Endothelial cell of umbilical vein (primary cell): Measurements from ENCODE around the gene TBX21. TPM values are rescaled to one million over a fixed set of nuclear protein-coding genes. Genes with fewer than 3 reads are reported as not detected.

ENCODE experiments used
- BruUV-seq: library from RNA; stranded (reverse); fragments of 400-500 nt; replicated peaks from 2 replicates; lab custom pipeline; 2021; lab: Mats Ljungman, UMichigan
- CTCF ChIA-PET: fragments of 300-600, 350-600 bp; sonication (Branson Sonifier 250); formaldehyde crosslinking; loops from one replicate; lab custom pipeline; 2021; ENCODE audit warnings: antibody characterized with exemption, inconsistent platforms; lab: Charles Lee
- POLR2A ChIA-PET: fragments of 300-600, 350-600 bp; sonication (Branson Sonifier 250); formaldehyde crosslinking; loops from one replicate; lab custom pipeline; 2021; ENCODE audit warnings: antibody characterized with exemption, inconsistent platforms; lab: Charles Lee
- DNase-seq: peaks from one replicate; pipeline ENCODE4 v3.0.0-alpha.2; 2011; ENCODE audit warnings: low read depth, low spot score
- FAIRE-seq: peaks from 2 replicates; lab custom pipeline; 2011; peaks lifted over from hg19 to GRCh38; lab: Jason Lieb, UNC
- H2AFZ ChIP-seq: 2 replicates; pipeline ENCODE4 v1.6.0; 2012; ENCODE audit warnings: low read depth, low read length, control low read depth, inconsistent platforms
- H3K27ac ChIP-seq: 2 replicates; pipeline ENCODE4 v1.5.1; 2011; ENCODE audit warnings: low read depth, mild to moderate bottlenecking, control low read depth, low read length, moderate library complexity; ENCODE audit not compliant: insufficient read depth
- H3K27me3 ChIP-seq, 2 experiments: 2 replicates each; pipeline versions ENCODE4 v1.6.0 to v1.6.1; 2011; ENCODE audit warnings: low read length in 2 of 2, mixed read lengths in 1 of 2; ENCODE audit not compliant: control insufficient read depth in 2 of 2, insufficient read depth in 2 of 2
- H3K36me3 ChIP-seq, 2 experiments: 2 replicates in 1 of 2; 3 replicates in 1 of 2; pipeline ENCODE4 v1.5.1; 2011; ENCODE audit warnings: low read length in 2 of 2, mild to moderate bottlenecking in 1 of 2, moderate library complexity in 1 of 2; ENCODE audit not compliant: control insufficient read depth in 2 of 2, insufficient read depth in 2 of 2; ENCODE audit errors: extremely low read depth in 1 of 2
- H3K4me1 ChIP-seq: 3 replicates; pipeline ENCODE4 v1.5.1; 2011; ENCODE audit warnings: mild to moderate bottlenecking, low read length; ENCODE audit not compliant: control insufficient read depth, insufficient read depth; ENCODE audit errors: extremely low read depth
- H3K4me2 ChIP-seq: 2 replicates; pipeline ENCODE4 v1.6.1; 2011; ENCODE audit warnings: low read length, control low read depth, mixed read lengths; ENCODE audit not compliant: insufficient read depth
- H3K4me3 ChIP-seq, 3 experiments: fragments of 200-600 bp in 1 of 3; sonication (generic), shearing (Covaris generic) in 1 of 3; replicated peaks in 1 of 3; 2 replicates each; pipeline ENCODE4 v1.5.1; 2011 to 2016; ENCODE audit warnings: control low read depth in 3 of 3, low read length in 3 of 3, mild to moderate bottlenecking in 2 of 3, inconsistent platforms in 1 of 3, low read depth in 1 of 3, moderate library complexity in 1 of 3; ENCODE audit not compliant: insufficient read depth in 1 of 3
- H3K79me2 ChIP-seq: 2 replicates; pipeline ENCODE4 v1.6.0; 2012; ENCODE audit warnings: low read length, inconsistent platforms; ENCODE audit not compliant: control insufficient read depth, insufficient read depth
- H3K9ac ChIP-seq: replicated peaks from 2 replicates; pipeline ENCODE3; 2011; ENCODE audit warnings: low read length, control low read depth; ENCODE audit not compliant: insufficient read depth; ENCODE audit errors: extremely low read depth
- H3K9me1 ChIP-seq: replicated peaks from 3 replicates; pipeline ENCODE4 v1.6.0; 2011; ENCODE audit warnings: mild to moderate bottlenecking, low read length; ENCODE audit not compliant: control insufficient read depth, insufficient read depth; ENCODE audit errors: extremely low read depth
- H3K9me3 ChIP-seq: replicated peaks from 2 replicates; pipeline ENCODE4 v1.5.1; 2012; ENCODE audit warnings: low read length, inconsistent platforms; ENCODE audit not compliant: control insufficient read depth, insufficient read depth
- H4K20me1 ChIP-seq: replicated peaks from 2 replicates; pipeline ENCODE3; 2011; ENCODE audit warnings: mild to moderate bottlenecking, low read length; ENCODE audit not compliant: control insufficient read depth, insufficient read depth; ENCODE audit errors: extremely low read depth
- EZH2 ChIP-seq: IDR thresholded peaks from 2 replicates; pipeline ENCODE4 v1.6.1; 2012; ENCODE audit warnings: borderline replicate concordance, low read depth, mild to moderate bottlenecking, moderate library complexity, low read length, inconsistent platforms; ENCODE audit not compliant: severe bottlenecking
- FOS ChIP-seq: IDR thresholded peaks from 2 replicates; pipeline ENCODE4 v1.6.1; 2011; ENCODE audit warnings: mild to moderate bottlenecking, low read length, moderate library complexity, borderline replicate concordance; ENCODE audit not compliant: insufficient read depth
- GATA2 ChIP-seq: IDR thresholded peaks from 2 replicates; pipeline ENCODE4 v1.7.0; 2011; ENCODE audit warnings: low read depth, mild to moderate bottlenecking, moderate library complexity, mixed read lengths, low read length; ENCODE audit not compliant: insufficient read length, insufficient read depth
- JUN ChIP-seq: IDR thresholded peaks from 2 replicates; pipeline ENCODE4 v1.6.1; 2011; ENCODE audit warnings: borderline replicate concordance, low read depth; ENCODE audit not compliant: insufficient read length, insufficient read depth
- MYC ChIP-seq: IDR thresholded peaks from one replicate; pipeline ENCODE4 v1.6.1; 2011; ENCODE audit warnings: mild to moderate bottlenecking, low read depth, low read length
- POLR2A ChIP-seq: IDR thresholded peaks from 2 replicates; pipeline ENCODE4 v1.6.1; 2012; ENCODE audit warnings: low read depth, mild to moderate bottlenecking, control low read depth, low read length
- POLR2AphosphoS5 ChIP-seq: IDR thresholded peaks from 2 replicates; pipeline ENCODE4 v1.6.1; 2012; ENCODE audit warnings: low read depth, mild to moderate bottlenecking, control low read depth, low read length, moderate library complexity; ENCODE audit not compliant: insufficient read depth
- dilution Hi-C: fragments of 300-500 bp; cut with MboI; formaldehyde crosslinking; loops from one replicate; pipeline ENCODE4 v1.15.0; 2019; ENCODE audit warnings: low sequenced_read_pairs; ENCODE audit not compliant: extremely low pct_ligation_motif_present
- intact Hi-C: fragments of 100-400 bp; cut with micrococcal nuclease; formaldehyde crosslinking; loops from one replicate; pipeline ENCODE4 v1.10.0; 2022
- polyA plus RNA-seq, 4 experiments: library from polyadenylated mRNA; depleted of rRNA in 3 of 4; stranded (reverse) in 3 of 4; unstranded in 1 of 4; fragments of >200 nt; gene quantifications; 2 replicates each; pipeline versions ENCODE4 v1.2.1 to v1.2.3, GENCODE V29; 2011 to 2012; ENCODE audit warnings: missing spikeins in 1 of 4
- total RNA-seq: library from RNA; stranded (reverse); gene quantifications from 2 replicates; pipeline ENCODE4 v1.2.3, GENCODE V29; 2021
- TF ChIP-seq, protein P1 (sequence below), 2 donors: IDR thresholded peaks; 1 replicate in 1 of 2; 2 replicates in 1 of 2; pipeline ENCODE4 v1.5.1; 2011; ENCODE audit warnings: low read length in 2 of 2, mild to moderate bottlenecking in 2 of 2, moderate library complexity in 2 of 2, control low read depth in 1 of 2, inconsistent platforms in 1 of 2, low read depth in 1 of 2; ENCODE audit not compliant: insufficient read depth in 1 of 2; ENCODE audit errors: extremely low read depth in 1 of 2
- TF ChIP-seq, protein P2 (sequence below): IDR thresholded peaks from 2 replicates; pipeline ENCODE4 v1.6.1; 2011; ENCODE audit not compliant: insufficient read depth, insufficient read length

TBX21 gene
- total and polyA plus RNA-seq, 2 donors (not counting 3 experiments of a cell fraction or from before 2014, with no cell fraction given) = not detected

DNA sequence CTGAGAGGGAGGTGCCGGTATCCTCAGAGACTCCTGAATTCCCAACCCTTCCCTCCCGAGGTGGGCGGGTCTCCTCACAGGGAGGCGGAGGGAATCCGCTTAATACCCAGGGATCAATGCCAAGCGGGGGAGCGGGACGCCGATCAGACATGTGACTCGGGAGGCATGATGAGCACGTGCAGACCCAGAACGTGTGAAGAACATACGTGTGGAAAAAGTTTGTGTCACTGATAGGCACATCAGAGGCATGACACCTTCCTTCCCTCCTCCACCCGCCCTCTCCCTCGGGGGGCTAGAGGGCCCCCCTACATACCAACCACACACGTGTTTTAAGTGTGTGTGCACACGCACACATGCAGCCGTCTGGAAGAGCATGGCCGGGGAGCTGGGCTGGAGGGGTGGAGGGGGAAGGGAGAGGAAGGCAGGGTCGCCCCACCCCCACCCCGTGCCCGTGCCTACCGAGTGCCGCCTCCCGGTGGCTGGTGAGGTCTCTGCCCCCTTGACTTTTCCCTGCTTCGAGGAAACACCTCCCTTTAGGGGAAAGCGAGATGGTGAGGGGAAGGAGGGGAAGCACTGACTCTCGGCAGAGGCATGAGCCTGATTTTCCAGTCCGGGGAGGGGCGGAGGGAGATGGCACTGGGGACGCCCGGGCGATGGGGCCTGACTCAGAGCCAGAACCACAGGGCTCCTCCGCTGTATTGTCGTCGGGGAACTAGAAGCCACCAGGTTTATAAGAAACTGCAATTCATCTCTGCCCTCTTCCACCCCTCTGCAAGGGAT, 12.1 kb upstream of the TBX21 start:
- no peak overlapping the region for H3K4me2 ChIP-seq

More for the DNA sequence above, 12.1 kb upstream of the TBX21 start:
- Histone ChIP-seq H4K20me1 (no peaks in the 10 kb centered on the region), H3K4me1 (no peaks in the 10 kb centered on the region), H3K4me3 (no peak overlapping the region), H3K9me3 (no peaks in the 10 kb centered on the region), H3K27me3 (peaks cover 40 to 42% of the 10 kb centered on the region in 2 experiments), H3K9me1 (no peaks in the 10 kb centered on the region), H2AFZ (no peak overlapping the region), H3K9ac (no peak overlapping the region), H3K79me2 (no peaks in the 10 kb centered on the region), H3K27ac (no peak overlapping the region), H3K36me3 (no peaks in the 10 kb centered on the region)
- dilution Hi-C loops = no loop called here
- POLR2A ChIA-PET = no interaction called here
- no peak for DNase-seq
- CTCF ChIA-PET = interaction anchor here (1.8 kb wide), 1 partner anchor 23 kb away, joined by 5 read pairs; no protein-coding TSS in a partner anchor
- TF ChIP-seq POLR2AphosphoS5 (no peak), MYC (no peak), POLR2A (no peak), JUN (no peak), EZH2 (no peak), FOS (no peak), GATA2 (no peak)
- TF ChIP-seq, protein P1, sequence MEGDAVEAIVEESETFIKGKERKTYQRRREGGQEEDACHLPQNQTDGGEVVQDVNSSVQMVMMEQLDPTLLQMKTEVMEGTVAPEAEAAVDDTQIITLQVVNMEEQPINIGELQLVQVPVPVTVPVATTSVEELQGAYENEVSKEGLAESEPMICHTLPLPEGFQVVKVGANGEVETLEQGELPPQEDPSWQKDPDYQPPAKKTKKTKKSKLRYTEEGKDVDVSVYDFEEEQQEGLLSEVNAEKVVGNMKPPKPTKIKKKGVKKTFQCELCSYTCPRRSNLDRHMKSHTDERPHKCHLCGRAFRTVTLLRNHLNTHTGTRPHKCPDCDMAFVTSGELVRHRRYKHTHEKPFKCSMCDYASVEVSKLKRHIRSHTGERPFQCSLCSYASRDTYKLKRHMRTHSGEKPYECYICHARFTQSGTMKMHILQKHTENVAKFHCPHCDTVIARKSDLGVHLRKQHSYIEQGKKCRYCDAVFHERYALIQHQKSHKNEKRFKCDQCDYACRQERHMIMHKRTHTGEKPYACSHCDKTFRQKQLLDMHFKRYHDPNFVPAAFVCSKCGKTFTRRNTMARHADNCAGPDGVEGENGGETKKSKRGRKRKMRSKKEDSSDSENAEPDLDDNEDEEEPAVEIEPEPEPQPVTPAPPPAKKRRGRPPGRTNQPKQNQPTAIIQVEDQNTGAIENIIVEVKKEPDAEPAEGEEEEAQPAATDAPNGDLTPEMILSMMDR (IDR thresholded peaks at IDR 0.05; ENCODE audit: extremely low read depth in 1 of 2, insufficient read depth in 1 of 2, low read depth in 1 of 2, low read length in 2 of 2) = no peak
- TF ChIP-seq, protein P2, sequence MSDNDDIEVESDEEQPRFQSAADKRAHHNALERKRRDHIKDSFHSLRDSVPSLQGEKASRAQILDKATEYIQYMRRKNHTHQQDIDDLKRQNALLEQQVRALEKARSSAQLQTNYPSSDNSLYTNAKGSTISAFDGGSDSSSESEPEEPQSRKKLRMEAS = no peak
- no TSS peak for BruUV-seq
- FAIRE-seq = no peak
- intact Hi-C loops = no loop called here
